Left lung (tissue), 10 donors: Measurements from ENCODE around the gene ESRRB. TPM values are rescaled to one million over a fixed set of nuclear protein-coding genes. Genes with fewer than 3 reads are reported as not detected.

Experiments used
- ATAC-seq: fragments of 200-7000 bp; cut with Tn5 transposase; one replicate; pipeline ENCODE4 v1.9.1; 2020; ENCODE audit warnings: moderate library complexity
- DNase-seq, 4 donors: peaks; one replicate each; pipeline ENCODE4 v3.0.0-alpha.2; 2013 to 2020
- H3K27ac ChIP-seq, 2 donors: fragments of 200-600 bp; sonication (generic) in 1 of 2; one replicate each; pipeline versions ENCODE4 v1.5.0 to v1.8.0; 2020 to 2021
- H3K27me3 ChIP-seq, 2 donors: fragments of 200-600 bp; sonication (generic) in 1 of 2; one replicate each; pipeline versions ENCODE4 v1.5.0 to v1.8.0; 2020 to 2021
- H3K36me3 ChIP-seq, 2 donors: fragments of 200-600 bp; sonication (generic) in 1 of 2; one replicate each; pipeline versions ENCODE4 v1.5.0 to v1.8.0; 2020 to 2021
- H3K4me1 ChIP-seq, 2 donors: fragments of 200-600 bp; one replicate each; pipeline ENCODE4 v1.8.0; 2021
- H3K4me3 ChIP-seq, 2 donors: fragments of 200-600 bp; sonication (generic) in 1 of 2; one replicate each; pipeline versions ENCODE4 v1.5.0 to v1.8.0; 2020 to 2021; ENCODE audit warnings: mild to moderate bottlenecking in 1 of 2
- H3K9me3 ChIP-seq, 2 donors: fragments of 200-600 bp; sonication (generic) in 1 of 2; one replicate each; pipeline versions ENCODE4 v1.5.0 to v1.8.0; 2020 to 2021
- intact Hi-C, 2 donors: fragments of 100-400 bp; cut with DNase I; formaldehyde crosslinking; loops; one replicate each; pipeline versions ENCODE4 v1.11.2 to v1.14.2; 2022
- polyA plus RNA-seq, 6 donors: library from polyadenylated mRNA; unstranded; fragments of 120-200 nt; gene quantifications; one replicate each; pipeline ENCODE4 v1.2.1, GENCODE V29; 2013; ENCODE audit not compliant: insufficient read length in 6 of 6
- total RNA-seq, 2 donors: library from RNA; stranded (reverse); fragmentation: NEBNext Ultra II Directional; extraction: Animal tissue kit (Norgen Biotek cat#: 25700); gene quantifications; one replicate each; pipeline ENCODE4 v1.2.1, GENCODE V29; 2021
- TF ChIP-seq, protein P1 (sequence below), 2 donors: fragments of 200-600 bp; sonication (generic) in 1 of 2; IDR thresholded peaks; one replicate each; pipeline versions ENCODE4 v1.5.0 to v1.8.0; 2021; ENCODE audit warnings: antibody characterized with exemption in 2 of 2
- donor health status: DM: no; HTN: yes; CAD: no.
- donor health status: DM: no; HTN: no; CAD: no.

The ESRRB gene
- total and polyA plus RNA-seq, 8 donors, result 0.15 to 0.67 (median 0.40) TPM

DNA sequence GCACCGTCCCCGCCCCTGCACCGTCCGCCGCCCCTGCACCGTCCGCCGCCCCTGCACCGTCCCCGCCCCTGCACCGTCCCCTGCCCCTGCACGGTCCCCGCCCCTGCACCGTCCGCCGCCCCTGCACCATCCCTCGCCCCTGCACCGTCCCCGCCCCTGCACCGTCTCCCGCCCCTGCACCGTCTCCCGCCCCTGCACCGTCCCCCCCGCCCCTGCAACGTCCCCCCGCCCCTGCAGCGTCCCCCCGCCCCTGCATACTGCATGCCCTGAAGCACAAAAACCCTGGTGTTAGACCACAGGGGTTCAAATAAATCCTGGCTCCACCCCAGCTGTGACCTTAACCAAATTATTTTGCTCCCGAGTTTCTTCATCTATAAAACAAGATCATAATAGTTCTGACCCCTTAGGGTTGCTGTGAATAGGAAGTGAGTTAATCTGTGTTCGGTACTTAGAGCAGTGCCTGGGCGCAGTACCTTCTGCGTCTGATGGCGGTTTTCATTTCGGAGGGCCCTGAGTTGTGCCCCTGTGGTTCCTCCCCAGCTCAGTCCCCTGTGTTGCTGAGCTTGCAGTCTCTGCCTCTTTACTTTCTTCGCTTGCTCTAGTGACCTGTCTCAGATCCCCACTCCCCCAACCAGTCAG is 38.1 kb downstream of the ESRRB start:
- Histone ChIP-seq H3K4me3 (no peak overlapping the region), H3K27ac (no peak overlapping the region), H3K36me3 (no peaks in the 10 kb centered on the region), H3K9me3 (no peaks in the 10 kb centered on the region), H3K27me3 (peaks cover 0 to 50% of the 10 kb centered on the region in 2 donors), H3K4me1 (no peaks in the 10 kb centered on the region)
- DNase-seq (no peak), ATAC-seq (no peak)
- intact Hi-C loops, result no loop called here
- TF ChIP-seq, protein P1, sequence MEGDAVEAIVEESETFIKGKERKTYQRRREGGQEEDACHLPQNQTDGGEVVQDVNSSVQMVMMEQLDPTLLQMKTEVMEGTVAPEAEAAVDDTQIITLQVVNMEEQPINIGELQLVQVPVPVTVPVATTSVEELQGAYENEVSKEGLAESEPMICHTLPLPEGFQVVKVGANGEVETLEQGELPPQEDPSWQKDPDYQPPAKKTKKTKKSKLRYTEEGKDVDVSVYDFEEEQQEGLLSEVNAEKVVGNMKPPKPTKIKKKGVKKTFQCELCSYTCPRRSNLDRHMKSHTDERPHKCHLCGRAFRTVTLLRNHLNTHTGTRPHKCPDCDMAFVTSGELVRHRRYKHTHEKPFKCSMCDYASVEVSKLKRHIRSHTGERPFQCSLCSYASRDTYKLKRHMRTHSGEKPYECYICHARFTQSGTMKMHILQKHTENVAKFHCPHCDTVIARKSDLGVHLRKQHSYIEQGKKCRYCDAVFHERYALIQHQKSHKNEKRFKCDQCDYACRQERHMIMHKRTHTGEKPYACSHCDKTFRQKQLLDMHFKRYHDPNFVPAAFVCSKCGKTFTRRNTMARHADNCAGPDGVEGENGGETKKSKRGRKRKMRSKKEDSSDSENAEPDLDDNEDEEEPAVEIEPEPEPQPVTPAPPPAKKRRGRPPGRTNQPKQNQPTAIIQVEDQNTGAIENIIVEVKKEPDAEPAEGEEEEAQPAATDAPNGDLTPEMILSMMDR (IDR thresholded peaks at IDR 0.05), result no peak

DNA sequence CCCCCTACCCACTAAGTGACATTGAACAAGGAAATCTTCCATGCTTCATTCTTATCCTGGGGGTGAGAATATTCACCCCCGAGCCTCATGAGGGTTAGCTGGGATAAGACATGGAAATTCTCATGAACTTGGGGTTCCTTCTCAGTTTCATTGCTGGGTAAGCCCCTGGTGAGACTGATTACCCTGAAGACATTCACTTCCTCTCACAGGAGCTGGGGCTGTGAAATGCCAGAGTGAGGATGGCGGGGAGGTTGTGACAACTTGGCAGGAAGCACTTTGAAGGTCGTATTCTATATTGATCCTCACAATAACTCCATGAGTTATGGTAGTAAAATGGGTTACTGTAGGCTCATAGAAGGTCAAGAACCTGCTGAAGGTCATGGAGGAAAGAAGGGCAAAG is 43.5 kb downstream of the ESRRB start:
- H3K9me3 ChIP-seq, result no peaks in the 10 kb centered on the region
- no peak overlapping the region for H3K27ac ChIP-seq
- peaks cover 0 to 27% of the 10 kb centered on the region in 2 donors for H3K27me3 ChIP-seq
- TF ChIP-seq, protein P1 (IDR thresholded peaks at IDR 0.05), result no peak
- H3K4me1 ChIP-seq, result no peaks in the 10 kb centered on the region
- ATAC-seq, result no peak
- no peak for DNase-seq
- no peaks in the 10 kb centered on the region for H3K36me3 ChIP-seq
- intact Hi-C loops, result no loop called here
- no peak overlapping the region for H3K4me3 ChIP-seq

DNA sequence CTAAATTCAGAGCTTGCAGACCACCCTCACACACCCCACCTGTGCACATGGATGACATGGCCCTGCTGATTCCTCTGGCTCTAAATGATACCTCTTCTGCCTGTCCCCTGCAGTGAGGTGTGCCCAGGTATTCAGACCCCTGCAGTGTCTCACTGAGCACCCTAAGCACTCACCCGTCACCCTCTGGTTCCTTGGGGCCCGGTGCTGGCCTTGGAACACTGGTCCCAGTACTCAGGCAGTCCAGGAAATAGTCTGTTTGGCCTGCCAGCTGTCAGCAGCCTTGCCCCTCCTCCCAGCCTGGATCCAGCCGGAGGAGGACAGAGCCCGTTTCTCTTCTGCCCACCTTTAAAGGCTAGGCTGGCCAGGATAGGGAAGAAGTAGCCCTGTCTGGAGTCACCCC is 44.9 kb downstream of the ESRRB start:
- TF ChIP-seq, protein P1 (IDR thresholded peaks at IDR 0.05), result no peak
- H3K27ac ChIP-seq, result no peak overlapping the region
- H3K36me3 ChIP-seq, result no peaks in the 10 kb centered on the region
- H3K27me3 ChIP-seq, result peaks cover 0 to 13% of the 10 kb centered on the region in 2 donors
- ATAC-seq, result no peak
- intact Hi-C loops, result no loop called here
- DNase-seq, result no peak
- no peaks in the 10 kb centered on the region for H3K4me1 ChIP-seq
- no peaks in the 10 kb centered on the region for H3K9me3 ChIP-seq
- no peak overlapping the region for H3K4me3 ChIP-seq

DNA sequence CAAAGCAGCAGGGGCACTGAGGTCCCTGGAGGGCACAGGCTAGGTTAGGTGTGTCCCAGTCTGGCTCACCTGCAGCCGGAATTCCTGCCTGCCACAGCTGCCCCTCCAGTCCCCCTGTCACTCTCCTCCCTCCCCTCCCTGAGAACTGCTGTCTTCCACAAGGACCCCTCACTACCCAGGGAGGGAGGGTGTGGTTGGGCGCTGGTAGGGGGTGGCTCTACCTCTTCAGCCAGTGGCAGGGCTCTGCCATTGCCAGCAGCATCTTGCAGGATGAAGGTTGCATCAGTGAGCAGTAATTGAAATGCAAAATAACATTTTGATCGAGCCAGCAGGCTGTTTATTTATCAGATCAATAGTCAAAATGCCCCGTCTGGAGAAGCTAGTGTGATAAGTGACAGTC is 45.7 kb downstream of the ESRRB start:
- no peak for ATAC-seq

DNA sequence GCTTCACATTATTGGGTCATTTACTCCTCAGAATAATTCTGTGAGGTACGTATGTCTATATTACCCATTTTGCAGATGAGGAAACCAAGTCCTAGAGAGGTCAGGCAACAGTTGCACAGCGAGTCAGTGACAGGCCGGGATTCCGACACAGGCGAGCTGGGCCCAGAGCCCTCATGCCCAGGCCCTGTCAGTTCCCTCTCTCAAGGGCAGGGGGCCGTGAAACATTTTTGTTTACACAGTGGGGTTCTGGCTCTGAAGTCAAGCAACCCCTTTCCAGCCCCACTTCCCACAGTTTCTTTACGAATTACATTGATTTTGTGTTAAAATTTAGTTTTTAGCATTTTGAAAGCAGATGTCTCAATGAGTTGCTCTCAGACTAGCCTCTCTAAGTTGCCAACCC is 46.7 kb downstream of the ESRRB start:
- Histone ChIP-seq H3K36me3 (no peaks in the 10 kb centered on the region), H3K4me1 (no peaks in the 10 kb centered on the region), H3K9me3 (no peaks in the 10 kb centered on the region), H3K27ac (no peak overlapping the region), H3K27me3 (no peaks in the 10 kb centered on the region), H3K4me3 (no peak overlapping the region)
- DNase-seq (no peak), ATAC-seq (no peak)
- intact Hi-C loops, result no loop called here
- TF ChIP-seq, protein P1 (IDR thresholded peaks at IDR 0.05), result no peak

More for the DNA sequence above, 45.7 kb downstream of the ESRRB start:
- Histone ChIP-seq H3K27ac (no peak overlapping the region), H3K27me3 (peaks cover 0 to 4% of the 10 kb centered on the region in 2 donors), H3K36me3 (no peaks in the 10 kb centered on the region), H3K4me3 (no peak overlapping the region), H3K4me1 (no peaks in the 10 kb centered on the region), H3K9me3 (no peaks in the 10 kb centered on the region)
- intact Hi-C loops, result no loop called here
- no peak for DNase-seq
- TF ChIP-seq, protein P1 (IDR thresholded peaks at IDR 0.05), result no peak
